ENCODE results near the gene SHISA8. TPM values are rescaled to one million over a fixed set of nuclear protein-coding genes. Genes with fewer than 3 reads are reported as not detected.
"Not testable (repeated sequence)": the region's sequence is repeated elsewhere in the genome, so short reads cannot be mapped to it uniquely, and the experiment has no call there.

SHISA8 gene
- total RNA-seq, 2 experiments from 2014 or later: not detected

- H3K4me1 Mint-ChIP-seq: peaks cover 18% of the 10 kb centered on the region
- CTCF ChIA-PET: interaction anchor here (1.2 kb wide), 1 partner anchor 11 kb away, joined by 3 read pairs; no protein-coding TSS in a partner anchor
- H3K27ac Mint-ChIP-seq: no peak overlapping the region
These were observed 40.8 kb downstream of the SHISA8 start for GRCh38 chr22:41874090-41874489.

GRCh38 chr22:41873391-41873790 lies 41.5 kb downstream of the SHISA8 start:
- DNase-seq: peak; percentile 48
- Mint-ChIP-seq H3K4me1 (peaks cover 18% of the 10 kb centered on the region), H3K36me3 (ENCODE audit: low read depth) (peaks cover 49% of the 10 kb centered on the region), H3K27ac (peak overlapping the region; percentile 87), H3K27me3 (no peaks in the 10 kb centered on the region), H3K9me3 (no peaks in the 10 kb centered on the region), H3K4me3 (no peak overlapping the region)
- ChIA-PET POLR2A (no interaction called here), CTCF (interaction anchor here (0.6 kb wide), 1 partner anchor 44 kb away, joined by 3 read pairs; no protein-coding TSS in a partner anchor)

More at GRCh38 chr22:41874090-41874489, 40.8 kb downstream of the SHISA8 start:
- H3K4me3 Mint-ChIP-seq: no peak overlapping the region
- no peaks in the 10 kb centered on the region for H3K27me3 Mint-ChIP-seq
- H3K9me3 Mint-ChIP-seq: no peaks in the 10 kb centered on the region
- no peak for DNase-seq
- H3K36me3 Mint-ChIP-seq (ENCODE audit: low read depth): peaks cover 52% of the 10 kb centered on the region
- POLR2A ChIA-PET: no interaction called here

GRCh38 chr22:41870786-41871185 lies 44.1 kb downstream of the SHISA8 start:
- ChIA-PET POLR2A (no interaction called here), CTCF (interaction anchor here (1.3 kb wide), 1 partner anchor 9 kb away, joined by 5 read pairs; no protein-coding TSS in a partner anchor)
- Mint-ChIP-seq H3K9me3 (no peaks in the 10 kb centered on the region), H3K36me3 (ENCODE audit: low read depth) (peaks cover 44% of the 10 kb centered on the region), H3K4me3 (no peak overlapping the region), H3K27me3 (no peaks in the 10 kb centered on the region), H3K27ac (no peak overlapping the region), H3K4me1 (peaks cover 25% of the 10 kb centered on the region)
- no peak for DNase-seq

- not testable (repeated sequence) for DNase-seq, H3K27me3 Mint-ChIP-seq, H3K4me3 Mint-ChIP-seq, H3K9me3 Mint-ChIP-seq, H3K27ac Mint-ChIP-seq
- Mint-ChIP-seq H3K36me3 (ENCODE audit: low read depth) (peaks cover 40% of the 10 kb centered on the region), H3K4me1 (peaks cover 27% of the 10 kb centered on the region)
- ChIA-PET POLR2A (interaction anchor here (0.7 kb wide), 1 partner anchor 508 kb away, joined by 4 read pairs; no protein-coding TSS in a partner anchor), CTCF (interaction anchor here (1.3 kb wide), 1 partner anchor 8 kb away, joined by 5 read pairs; no protein-coding TSS in a partner anchor)
These were observed 44.8 kb downstream of the SHISA8 start for GRCh38 chr22:41870081-41870480.

- Mint-ChIP-seq H3K27ac (no peak overlapping the region), H3K4me3 (no peak overlapping the region), H3K27me3 (no peaks in the 10 kb centered on the region), H3K4me1 (peaks cover 25% of the 10 kb centered on the region), H3K9me3 (no peaks in the 10 kb centered on the region), H3K36me3 (ENCODE audit: low read depth) (peaks cover 35% of the 10 kb centered on the region)
- DNase-seq: no peak
- CTCF ChIA-PET: interaction anchor here (0.9 to 1.2 kb wide), 3 partner anchors 13 to 78 kb away, joined by 3 to 4 read pairs (median 3); partner anchors contain the start of gene CENPM
- POLR2A ChIA-PET: no interaction called here
These were observed 46.3 kb downstream of the SHISA8 start for GRCh38 chr22:41868556-41868955.

GRCh38 chr22:41863472-41863871 lies 51.4 kb downstream of the SHISA8 start:
- DNase-seq: no peak
- Mint-ChIP-seq H3K4me1 (peaks cover 57% of the 10 kb centered on the region), H3K27me3 (no peaks in the 10 kb centered on the region), H3K27ac (no peak overlapping the region), H3K36me3 (ENCODE audit: low read depth) (peaks cover 14% of the 10 kb centered on the region), H3K4me3 (no peak overlapping the region), H3K9me3 (no peaks in the 10 kb centered on the region)
- CTCF ChIA-PET: interaction anchor here (0.7 to 2.3 kb wide), 7 partner anchors 8 to 167 kb away, joined by 3 to 7 read pairs (median 3); partner anchors contain the start of gene SREBF2
- POLR2A ChIA-PET: no interaction called here

- DNase-seq: peak; percentile 11
- peaks cover 12% of the 10 kb centered on the region for H3K36me3 Mint-ChIP-seq (ENCODE audit: low read depth)
- H3K27ac Mint-ChIP-seq: peak overlapping the region; percentile 69
- H3K9me3 Mint-ChIP-seq: no peaks in the 10 kb centered on the region
- H3K27me3 Mint-ChIP-seq: no peaks in the 10 kb centered on the region
- H3K4me3 Mint-ChIP-seq: no peak overlapping the region
- CTCF ChIA-PET: interaction anchor here (0.6 to 2.3 kb wide), 16 partner anchors 8 to 165 kb away, joined by 3 to 7 read pairs (median 4); partner anchors contain the start of gene SREBF2
- H3K4me1 Mint-ChIP-seq: peaks cover 63% of the 10 kb centered on the region
- POLR2A ChIA-PET: interaction anchor here (0.7 kb wide), 1 partner anchor 23 kb away, joined by 3 read pairs; no protein-coding TSS in a partner anchor
These were observed 52.2 kb downstream of the SHISA8 start for GRCh38 chr22:41862530-41863266.

- H3K36me3 Mint-ChIP-seq (ENCODE audit: low read depth): peaks cover 12% of the 10 kb centered on the region
- peak overlapping the region; percentile 69 for H3K27ac Mint-ChIP-seq
- H3K4me3 Mint-ChIP-seq: no peak overlapping the region
- H3K27me3 Mint-ChIP-seq: no peaks in the 10 kb centered on the region
- peak; percentile 26 for DNase-seq
- H3K9me3 Mint-ChIP-seq: no peaks in the 10 kb centered on the region
- H3K4me1 Mint-ChIP-seq: peaks cover 68% of the 10 kb centered on the region
- CTCF ChIA-PET: interaction anchor here (0.6 to 1.8 kb wide), 14 partner anchors 8 to 165 kb away, joined by 3 to 7 read pairs (median 4); no protein-coding TSS in a partner anchor
- POLR2A ChIA-PET: interaction anchor here (0.7 kb wide), 1 partner anchor 22 kb away, joined by 3 read pairs; no protein-coding TSS in a partner anchor
These were observed 52.7 kb downstream of the SHISA8 start for GRCh38 chr22:41862160-41862529.

Small RNA genes within 50 kb of the gene (microRNA-seq; reads per million reads assigned to microRNA genes)
- gene MIR33A (ENCODE audit: borderline microRNAs expressed, borderline replicate concordance): 90.6 reads per million, percentile 70 among the genes with 10 or more reads in this experiment

Other genes starting within 250 kb of the SHISA8 start
- gene SNU13, start 226.2 kb downstream of the SHISA8 start, total RNA-seq: 100 to 1,000 TPM; 171 to 178 TPM
- 10 to 100 TPM; 54.6 to 60.0 TPM for gene MEI1, start 215.6 kb downstream of the SHISA8 start, total RNA-seq
- gene CCDC134, start 114.4 kb downstream of the SHISA8 start, total RNA-seq: 10 to 100 TPM; 21.0 to 21.6 TPM
- gene SREBF2, start 82.0 kb downstream of the SHISA8 start, total RNA-seq: 10 to 100 TPM; 92.4 to 95.7 TPM
- gene TNFRSF13C, start 11.7 kb upstream of the SHISA8 start, total RNA-seq: 1 to 10 TPM; 1.3 to 1.7 TPM
- 10 to 100 TPM; 76.6 to 92.0 TPM for gene CENPM, start 32.1 kb upstream of the SHISA8 start, total RNA-seq
- gene SEPTIN3, start 54.4 kb upstream of the SHISA8 start, total RNA-seq: 1 to 10 TPM; 1.4 to 1.6 TPM
- 1 to 10 TPM; 1.5 to 1.6 TPM for gene WBP2NL, start 83.7 kb upstream of the SHISA8 start, total RNA-seq
- gene NAGA, start 155.7 kb upstream of the SHISA8 start, total RNA-seq: 10 to 100 TPM; 22.4 to 23.0 TPM
- gene PHETA2, start 159.2 kb upstream of the SHISA8 start, total RNA-seq: 1 to 10 TPM; 1.8 to 2.6 TPM
- gene SMDT1, start 164.6 kb upstream of the SHISA8 start, total RNA-seq: 10 to 100 TPM; 62.4 to 95.6 TPM
- gene NDUFA6, start 175.7 kb upstream of the SHISA8 start, total RNA-seq: 10 to 100 TPM; 85.9 to 89.8 TPM
- gene CYP2D6, start 215.7 kb upstream of the SHISA8 start, total RNA-seq: 1 to 10 TPM; 5.0 to 6.6 TPM

Data from activated CD4-positive, alpha-beta T cell treated with anti-CD3 and anti-CD28 coated beads, Interleukin-2, amount 10 ng/mL, durations not matched to agents 7 days and 5 days (primary cell).